ENCODE results near the gene C19orf38.

C19orf38 gene

GRCh38 chr19:10830370-10830769 lies 17.8 kb upstream of the C19orf38 start:
- H3K4me2 ChIP-seq (ENCODE audit: low read length): no peak overlapping the region
- no peaks in the 10 kb centered on the region for H3K79me2 ChIP-seq (ENCODE audit: low read length)
- no peak overlapping the region for H3K9ac ChIP-seq (ENCODE audit: low read length)
- H3K27me3 ChIP-seq (ENCODE audit: low read depth, low read length): no peaks in the 10 kb centered on the region
- TF ChIP-seq, protein P1, sequence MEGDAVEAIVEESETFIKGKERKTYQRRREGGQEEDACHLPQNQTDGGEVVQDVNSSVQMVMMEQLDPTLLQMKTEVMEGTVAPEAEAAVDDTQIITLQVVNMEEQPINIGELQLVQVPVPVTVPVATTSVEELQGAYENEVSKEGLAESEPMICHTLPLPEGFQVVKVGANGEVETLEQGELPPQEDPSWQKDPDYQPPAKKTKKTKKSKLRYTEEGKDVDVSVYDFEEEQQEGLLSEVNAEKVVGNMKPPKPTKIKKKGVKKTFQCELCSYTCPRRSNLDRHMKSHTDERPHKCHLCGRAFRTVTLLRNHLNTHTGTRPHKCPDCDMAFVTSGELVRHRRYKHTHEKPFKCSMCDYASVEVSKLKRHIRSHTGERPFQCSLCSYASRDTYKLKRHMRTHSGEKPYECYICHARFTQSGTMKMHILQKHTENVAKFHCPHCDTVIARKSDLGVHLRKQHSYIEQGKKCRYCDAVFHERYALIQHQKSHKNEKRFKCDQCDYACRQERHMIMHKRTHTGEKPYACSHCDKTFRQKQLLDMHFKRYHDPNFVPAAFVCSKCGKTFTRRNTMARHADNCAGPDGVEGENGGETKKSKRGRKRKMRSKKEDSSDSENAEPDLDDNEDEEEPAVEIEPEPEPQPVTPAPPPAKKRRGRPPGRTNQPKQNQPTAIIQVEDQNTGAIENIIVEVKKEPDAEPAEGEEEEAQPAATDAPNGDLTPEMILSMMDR (IDR thresholded peaks at IDR 0.05; ENCODE audit: low read depth, low read length): no peak
- no peak for TF ChIP-seq EZH2phosphoT487 (IDR thresholded peaks at IDR 0.05; ENCODE audit: low read depth)
- peaks cover 4% of the 10 kb centered on the region; the same call in 1 of the 2 replicates for H4K20me1 ChIP-seq (ENCODE audit: insufficient read depth, low read length)
- peaks cover 26% of the 10 kb centered on the region for H3K36me3 ChIP-seq (replicated peaks; ENCODE audit: low read depth, low read length)
- H3K4me3 ChIP-seq (ENCODE audit: low read length): no peak overlapping the region
- no peaks in the 10 kb centered on the region for H3K9me3 ChIP-seq (ENCODE audit: insufficient read depth, low read length)
- no peaks in the 10 kb centered on the region for H3K4me1 ChIP-seq (ENCODE audit: low read length)
- no peak overlapping the region for H3K27ac ChIP-seq (ENCODE audit: low read length)
- H2AFZ ChIP-seq (ENCODE audit: low read depth, low read length): no peak overlapping the region

GRCh38 chr19:10830931-10831779 lies 17.1 kb upstream of the C19orf38 start:
- Histone ChIP-seq H3K9me3 (ENCODE audit: insufficient read depth, low read length) (no peaks in the 10 kb centered on the region), H3K36me3 (replicated peaks; ENCODE audit: low read depth, low read length) (peaks cover 22% of the 10 kb centered on the region), H3K27me3 (ENCODE audit: low read depth, low read length) (no peaks in the 10 kb centered on the region), H3K4me3 (ENCODE audit: low read length) (no peak overlapping the region), H3K9ac (ENCODE audit: low read length) (no peak overlapping the region), H3K79me2 (ENCODE audit: low read length) (no peaks in the 10 kb centered on the region), H3K4me2 (ENCODE audit: low read length) (no peak overlapping the region), H3K27ac (ENCODE audit: low read length) (no peak overlapping the region), H3K4me1 (ENCODE audit: low read length) (no peaks in the 10 kb centered on the region), H4K20me1 (ENCODE audit: insufficient read depth, low read length) (peaks cover 4% of the 10 kb centered on the region; the same call in 1 of the 2 replicates), H2AFZ (ENCODE audit: low read depth, low read length) (no peak overlapping the region)
- no peak for TF ChIP-seq EZH2phosphoT487 (IDR thresholded peaks at IDR 0.05; ENCODE audit: low read depth)
- TF ChIP-seq, protein P1 (IDR thresholded peaks at IDR 0.05; ENCODE audit: low read depth, low read length): no peak

GRCh38 chr19:10831987-10832938 lies 16.0 kb upstream of the C19orf38 start:
- Histone ChIP-seq H3K36me3 (replicated peaks; ENCODE audit: low read depth, low read length) (peaks cover 20% of the 10 kb centered on the region), H3K4me2 (ENCODE audit: low read length) (no peak overlapping the region), H3K27ac (ENCODE audit: low read length) (no peak overlapping the region), H3K4me1 (ENCODE audit: low read length) (peaks cover 8% of the 10 kb centered on the region), H3K79me2 (ENCODE audit: low read length) (0 out of 2 replicates have a peak, but pooled peaks cover 2% of the 10 kb centered on the region), H3K27me3 (ENCODE audit: low read depth, low read length) (no peaks in the 10 kb centered on the region), H3K4me3 (ENCODE audit: low read length) (no peak overlapping the region), H4K20me1 (ENCODE audit: insufficient read depth, low read length) (peaks cover 4% of the 10 kb centered on the region; the same call in 1 of the 2 replicates), H3K9ac (ENCODE audit: low read length) (no peak overlapping the region), H3K9me3 (ENCODE audit: insufficient read depth, low read length) (peaks cover 2% of the 10 kb centered on the region; the same call in 1 of the 2 replicates), H2AFZ (ENCODE audit: low read depth, low read length) (no peak overlapping the region)
- TF ChIP-seq EZH2phosphoT487 (IDR thresholded peaks at IDR 0.05; ENCODE audit: low read depth): no peak
- TF ChIP-seq, protein P1 (IDR thresholded peaks at IDR 0.05; ENCODE audit: low read depth, low read length): no peak
